NCI-H524 treated with DMSO at 0.1 percent for 48 hours (cell line): ENCODE measurements around the gene FAM210A.
"Not testable (repeated sequence)": the region's sequence is repeated elsewhere in the genome, so short reads cannot be mapped to it uniquely, and the experiment has no call there.

Source experiments
- DNase-seq: peaks from one replicate; lab custom pipeline; 2025; lab: John Stamatoyannopoulos, UW

Gene FAM210A

DNA sequence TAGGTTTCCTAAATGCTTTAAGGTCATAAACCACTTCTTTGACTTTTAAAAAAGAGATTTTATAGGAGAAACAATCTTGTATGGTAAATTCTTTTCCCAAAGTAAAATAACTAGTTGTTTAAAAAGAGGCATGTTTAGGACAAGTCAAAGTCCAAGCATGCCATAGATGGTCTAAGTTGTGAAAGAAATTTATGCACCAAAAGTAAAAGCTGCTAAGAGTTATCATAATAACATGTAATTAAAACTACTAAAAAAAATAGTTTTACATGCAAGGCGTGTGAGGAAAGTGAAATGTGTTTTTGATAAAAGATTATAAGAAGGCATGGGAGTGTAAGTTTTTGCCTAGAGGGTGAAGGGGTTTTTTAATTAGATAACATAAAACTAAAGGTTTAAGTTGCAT is 22.5 kb downstream of the FAM210A start:
- no peak for DNase-seq

DNA sequence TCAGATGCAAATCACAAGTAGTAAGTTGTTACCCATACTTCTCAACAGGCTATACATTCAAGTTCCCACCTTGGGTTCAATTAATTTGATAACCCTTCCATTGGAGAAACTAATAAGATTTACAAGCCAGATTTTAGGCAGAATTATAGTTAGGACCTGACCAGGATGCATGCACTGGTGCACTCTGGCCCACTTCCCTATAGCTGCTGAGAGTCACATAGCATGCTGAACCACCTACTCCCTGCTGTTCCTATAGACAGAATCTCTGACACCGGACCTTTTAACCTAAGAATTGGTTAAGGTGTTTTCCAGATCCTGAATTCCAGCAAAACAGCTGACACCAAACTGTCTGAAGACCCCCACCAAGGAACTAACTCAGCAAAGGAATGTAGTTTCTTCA is 26.2 kb downstream of the FAM210A start:
- DNase-seq: no peak

DNA sequence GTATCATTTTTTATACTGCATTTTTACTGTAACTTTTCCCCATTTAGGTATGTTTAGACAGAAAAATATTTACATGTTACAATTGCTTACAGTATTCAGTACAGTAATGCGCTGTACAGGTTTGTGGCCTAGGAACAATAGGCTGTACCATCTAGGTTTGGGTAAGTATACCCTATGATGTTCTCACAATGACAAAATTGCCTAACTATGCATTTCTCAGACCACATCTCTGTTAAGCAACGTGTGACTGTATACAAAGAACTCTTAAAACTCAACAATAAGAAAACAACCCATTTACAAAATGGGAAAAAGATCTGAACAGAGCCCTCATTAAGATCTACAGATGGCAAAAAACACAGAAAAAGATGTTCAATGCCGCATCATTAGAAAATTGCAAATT is 29.4 kb downstream of the FAM210A start:
- DNase-seq: no peak

DNA sequence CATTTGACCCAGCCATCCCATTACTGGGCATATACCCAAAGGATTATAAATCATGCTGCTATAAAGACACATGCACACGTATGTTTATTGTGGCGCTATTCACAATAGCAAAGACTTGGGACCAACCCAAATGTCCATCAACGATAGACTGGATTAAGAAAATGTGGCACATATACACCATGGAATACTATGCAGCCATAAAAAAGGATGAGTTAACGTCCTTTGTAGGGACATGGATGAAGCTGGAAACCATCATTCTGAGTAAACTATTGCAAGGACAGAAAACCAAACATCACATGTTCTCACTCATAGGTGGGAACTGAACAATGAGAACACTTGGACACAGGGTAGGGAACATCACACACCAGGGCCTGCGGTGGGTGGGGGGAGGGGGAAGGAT is 31.0 kb downstream of the FAM210A start:
- not testable (repeated sequence) for DNase-seq

DNA sequence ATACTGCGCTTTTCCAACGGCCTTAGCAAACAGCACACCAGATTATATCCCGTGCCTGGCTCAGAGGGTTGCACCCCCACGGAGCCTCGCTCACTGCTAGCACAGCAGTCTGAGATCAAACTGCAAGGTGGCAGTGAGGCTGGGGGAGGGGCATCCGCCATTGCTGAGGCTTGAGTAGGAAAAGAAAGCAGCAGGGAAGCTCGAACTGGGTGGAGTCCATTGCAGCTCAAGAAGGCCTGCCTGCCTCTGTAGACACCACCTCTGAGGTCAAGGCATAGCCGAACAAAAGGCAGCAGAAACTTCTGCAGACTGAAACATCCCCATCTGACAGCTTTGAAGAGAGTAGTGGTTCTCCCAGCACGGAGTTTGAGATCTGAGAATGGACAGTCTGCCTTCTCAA is 36.3 kb downstream of the FAM210A start:
- DNase-seq: not testable (repeated sequence)

DNA sequence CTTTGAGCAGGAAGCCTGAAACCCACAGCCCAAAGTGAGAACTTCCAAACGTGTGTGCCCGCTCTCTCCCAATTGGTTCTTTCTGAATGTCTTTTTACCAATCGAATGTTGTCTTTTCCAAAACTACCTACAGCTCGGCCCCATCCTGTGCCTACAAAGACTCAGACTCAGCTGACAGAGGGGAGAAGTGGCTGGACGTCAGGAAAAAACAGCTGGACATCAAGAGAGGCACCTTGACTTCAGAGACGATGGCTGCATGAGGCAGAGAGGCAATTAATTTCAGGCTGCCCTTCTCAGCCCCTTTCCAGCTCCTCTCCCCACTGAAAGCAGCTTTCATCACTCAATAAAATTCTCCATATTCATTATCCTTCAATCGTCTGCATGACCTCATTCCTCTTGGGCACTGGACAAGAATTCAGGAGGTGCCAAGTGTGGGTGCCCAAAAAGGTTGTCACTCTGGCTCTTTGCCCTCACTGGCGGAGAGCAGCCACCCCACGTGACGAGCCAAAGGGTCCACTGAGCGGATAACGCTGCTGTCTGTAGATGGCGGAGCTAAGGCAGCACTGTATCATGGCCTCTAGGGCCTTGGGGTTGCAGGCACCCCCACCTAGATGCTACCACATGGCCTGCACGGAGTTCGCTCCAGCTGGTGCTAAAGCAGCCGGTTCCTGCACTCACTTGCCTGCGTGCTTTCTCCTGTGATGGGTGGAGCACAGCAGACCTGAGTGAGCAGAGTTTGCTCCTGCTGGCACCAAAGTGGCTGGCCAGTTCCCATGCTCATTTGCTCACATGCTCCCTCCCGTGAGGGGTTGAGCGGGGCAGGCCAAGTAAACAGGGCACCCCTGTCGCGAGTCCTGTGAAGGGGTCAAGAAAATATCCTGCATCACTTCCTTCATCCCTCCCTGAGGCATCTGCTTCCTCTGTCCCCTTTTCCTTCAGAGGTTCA is 37.9 kb downstream of the FAM210A start:
- DNase-seq: no peak

DNA sequence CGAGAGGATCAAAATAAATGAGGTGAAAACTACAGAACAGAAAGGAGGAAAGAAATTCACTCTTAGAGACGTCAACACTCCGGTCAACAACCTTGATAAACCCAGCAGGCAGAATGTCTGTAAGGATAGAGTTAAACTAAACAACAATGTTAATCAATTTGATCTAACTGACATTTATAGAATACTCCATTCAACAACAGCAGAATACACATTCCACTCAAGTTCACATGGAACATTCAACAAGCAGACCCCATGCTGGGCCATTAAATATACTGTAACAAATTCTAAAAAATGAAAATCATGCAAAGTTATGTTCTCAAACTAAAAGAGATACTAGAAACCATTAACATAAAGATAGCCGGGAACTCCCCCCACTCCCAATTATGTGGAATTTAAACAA is 41.8 kb downstream of the FAM210A start:
- DNase-seq: no peak

DNA sequence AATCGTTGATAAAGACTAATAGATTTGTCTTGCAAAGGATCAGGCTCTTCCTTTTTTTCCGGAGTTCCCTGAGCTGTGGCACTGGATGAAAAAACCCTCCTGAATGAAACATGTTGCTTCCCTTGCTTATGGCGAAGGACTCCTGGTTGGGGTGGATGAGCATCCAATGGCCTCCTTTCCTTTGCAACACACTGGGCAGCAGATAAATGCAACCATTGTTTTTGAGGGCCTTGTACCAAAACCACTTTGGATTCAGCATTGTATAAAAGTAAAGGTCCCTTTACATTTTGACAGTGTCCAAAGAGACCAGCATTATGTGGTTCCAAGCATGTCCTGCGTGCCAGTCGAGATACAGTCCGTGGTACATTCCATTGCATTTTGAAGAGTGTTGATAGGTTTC is 44.7 kb downstream of the FAM210A start:
- DNase-seq: no peak

DNA sequence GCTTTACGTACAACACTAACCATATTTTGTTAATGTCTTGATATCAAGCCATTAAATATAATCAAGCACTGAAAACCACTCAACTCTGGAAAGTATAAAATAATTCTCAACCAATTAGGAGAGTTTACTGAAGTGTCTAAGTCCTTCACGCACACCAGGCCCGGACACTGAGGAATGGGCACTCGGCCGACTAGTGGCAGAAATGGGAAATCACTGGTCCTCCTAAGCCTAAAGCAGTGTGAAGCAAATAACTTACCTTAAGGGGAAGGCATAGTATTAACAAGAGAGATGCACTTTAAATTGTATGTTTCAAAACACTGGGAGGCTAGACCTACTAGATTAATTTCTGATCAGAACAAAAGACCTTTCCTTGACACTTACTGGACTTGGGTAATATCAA is 45.7 kb downstream of the FAM210A start:
- DNase-seq: no peak

DNA sequence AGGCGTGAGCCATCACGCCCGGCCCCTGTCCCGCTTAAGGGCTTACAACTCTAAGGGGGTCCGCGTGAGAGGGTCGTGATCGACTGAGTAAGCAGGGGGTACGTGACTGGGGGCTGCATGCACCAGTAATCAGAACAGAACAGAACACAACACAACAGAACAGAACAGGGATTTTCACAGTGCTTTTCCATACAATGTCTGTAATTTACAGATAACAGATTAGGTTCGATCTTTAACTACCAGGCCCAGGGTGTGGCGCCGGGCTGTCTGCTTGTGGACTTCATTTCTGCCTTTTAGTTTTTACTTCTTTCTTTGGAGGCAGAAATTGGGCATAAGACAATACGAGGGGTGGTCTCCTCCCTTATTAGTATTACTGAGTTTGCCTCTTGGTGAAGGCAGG is 49.0 kb downstream of the FAM210A start:
- not testable (repeated sequence) for DNase-seq

DNA sequence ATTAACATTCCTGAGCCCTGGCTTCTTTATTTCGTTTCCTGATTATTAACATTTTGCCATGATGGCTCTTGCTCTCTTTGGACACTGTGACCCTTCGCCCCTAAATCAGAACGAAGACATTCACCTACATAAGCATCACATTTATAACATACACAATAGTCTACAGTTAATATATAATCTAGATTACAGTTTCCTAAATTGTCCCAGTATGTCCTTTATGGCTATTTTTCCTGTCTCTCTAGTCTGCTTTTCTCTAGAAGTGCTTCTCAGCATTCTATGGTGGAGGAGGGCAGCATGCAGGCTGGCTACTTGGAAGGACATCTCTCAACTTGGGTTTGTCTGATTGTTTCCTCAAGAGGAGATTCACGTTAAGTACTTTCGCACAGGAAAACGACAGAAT is 49.9 kb downstream of the FAM210A start:
- DNase-seq: no peak

DNA sequence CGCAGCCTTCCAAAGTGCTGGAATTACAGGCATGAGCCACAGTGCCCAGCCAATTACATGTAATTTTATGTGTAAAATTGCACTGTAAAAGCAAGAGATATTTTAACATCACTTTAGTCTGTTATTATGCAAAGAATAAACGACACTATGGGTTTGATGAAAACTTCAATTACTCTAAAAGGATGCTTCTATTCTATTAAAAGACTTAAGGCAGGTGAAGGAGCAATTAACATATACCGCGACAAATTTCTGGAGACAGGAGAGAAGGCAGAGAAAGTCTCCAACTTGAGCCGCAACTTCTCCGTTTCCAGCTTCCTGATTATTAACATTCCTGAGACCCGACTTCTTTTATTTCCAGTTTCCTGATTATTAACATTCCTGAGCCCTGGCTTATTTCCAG is 53.7 kb downstream of the FAM210A start:
- DNase-seq: no peak

DNA sequence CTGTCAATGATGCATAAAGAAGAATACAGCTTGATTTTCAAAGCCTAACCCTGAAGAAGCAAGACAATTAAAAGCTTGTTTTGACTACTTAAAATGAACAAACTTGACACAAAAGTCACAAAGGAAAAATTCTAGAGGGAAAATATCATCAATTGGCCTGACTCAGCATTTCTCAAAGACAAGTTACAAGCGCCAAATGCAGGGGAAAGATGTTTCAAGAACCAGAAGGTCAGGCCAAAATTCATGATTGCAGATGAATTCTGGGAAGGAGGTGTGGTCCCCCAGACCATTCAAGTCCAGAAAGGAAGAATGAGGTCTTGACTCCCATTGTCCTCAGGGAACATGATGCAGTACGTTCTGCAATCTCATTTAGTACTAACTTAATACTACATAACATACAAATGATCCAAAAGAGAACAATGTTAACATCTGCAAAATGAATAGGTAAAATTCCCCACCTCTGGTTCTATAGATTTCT is 64.5 kb downstream of the FAM210A start:
- DNase-seq: no peak

DNA sequence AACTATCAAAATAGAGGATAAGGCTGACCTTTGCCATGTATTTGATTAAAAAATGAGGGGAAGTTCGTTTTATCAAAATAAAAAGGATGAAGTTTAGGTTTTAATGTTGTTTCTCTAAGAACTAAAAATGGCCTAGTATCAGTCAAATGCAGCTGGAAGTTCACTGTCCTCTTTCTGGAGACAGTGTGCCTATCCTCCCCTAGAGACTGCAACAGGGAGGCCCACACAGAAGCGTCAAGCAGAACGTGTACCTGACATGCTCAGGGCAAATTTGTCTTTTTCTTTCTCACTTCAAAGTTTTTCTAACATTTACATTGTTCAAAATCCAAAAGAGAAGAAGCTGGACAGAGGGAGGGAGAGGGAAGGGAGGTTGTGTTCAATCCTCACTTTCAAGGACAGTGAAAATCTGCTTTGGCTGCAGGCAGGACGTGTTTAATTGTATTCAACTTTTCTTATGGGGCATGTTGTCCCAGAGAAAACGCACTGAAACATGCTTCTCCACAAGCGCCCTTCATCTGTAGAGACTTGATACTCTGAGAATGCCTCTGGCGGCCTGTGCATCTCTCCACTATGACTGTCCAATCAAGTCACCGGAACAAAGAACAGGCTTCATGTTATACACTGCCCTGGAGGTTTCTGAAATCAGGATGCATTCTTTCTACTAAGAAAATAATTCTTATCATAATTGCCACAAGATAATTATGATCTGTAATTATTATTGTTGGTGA is 65.1 kb downstream of the FAM210A start:
- no peak for DNase-seq

DNA sequence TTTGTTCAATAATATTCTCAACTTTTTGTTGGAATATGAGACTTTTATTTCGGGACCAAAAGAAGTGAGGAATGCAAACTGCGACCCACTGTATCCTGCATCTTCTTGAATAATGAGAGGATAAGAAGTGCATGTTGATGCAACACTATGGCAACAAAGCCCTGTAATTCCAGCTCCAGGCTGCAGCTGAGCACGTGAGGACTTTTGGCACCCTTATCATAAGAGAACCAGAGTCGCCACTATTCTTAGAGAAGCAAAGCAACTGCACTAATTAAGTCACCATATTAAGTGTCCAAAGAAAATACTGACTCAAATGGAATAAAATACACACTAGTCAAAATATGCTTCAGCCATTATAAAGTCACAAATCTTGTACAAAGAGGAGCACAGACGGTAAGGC is 65.8 kb downstream of the FAM210A start:
- no peak for DNase-seq

DNA sequence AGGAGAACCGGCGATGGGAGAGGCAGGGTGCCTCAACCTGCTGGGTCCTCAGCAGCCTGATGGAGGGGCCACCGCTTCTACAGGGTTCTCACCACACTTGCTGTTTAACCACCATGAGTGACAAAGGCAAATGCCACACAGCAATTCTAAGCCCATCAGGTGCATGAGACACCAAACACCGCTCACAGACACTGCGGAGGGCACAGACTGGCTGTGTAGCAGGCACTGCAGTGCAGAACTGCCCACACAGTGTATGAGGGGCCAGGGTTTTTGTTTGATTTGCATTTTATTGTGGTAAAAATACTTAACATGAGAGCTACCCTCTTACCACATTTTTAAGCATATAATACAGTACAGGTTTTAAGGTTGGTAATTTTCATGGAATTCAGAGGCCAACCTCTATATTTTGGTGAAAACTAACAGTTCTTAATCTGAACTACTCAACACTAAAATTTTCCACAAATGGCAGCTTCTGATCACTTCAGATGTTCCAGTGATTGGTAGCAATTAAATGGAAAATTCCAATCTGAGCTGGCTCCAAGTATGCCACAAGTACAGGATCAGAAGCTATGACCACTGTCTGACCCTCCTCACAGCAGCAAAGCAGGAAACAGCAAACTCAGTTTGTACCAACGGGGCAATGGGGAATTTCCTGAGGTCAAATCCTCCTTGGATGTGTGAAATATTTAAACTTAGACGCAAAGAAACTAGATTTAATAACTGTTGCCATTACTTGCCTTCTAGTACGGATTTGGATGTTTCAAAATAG is 67.7 kb downstream of the FAM210A start:
- no peak for DNase-seq

DNA sequence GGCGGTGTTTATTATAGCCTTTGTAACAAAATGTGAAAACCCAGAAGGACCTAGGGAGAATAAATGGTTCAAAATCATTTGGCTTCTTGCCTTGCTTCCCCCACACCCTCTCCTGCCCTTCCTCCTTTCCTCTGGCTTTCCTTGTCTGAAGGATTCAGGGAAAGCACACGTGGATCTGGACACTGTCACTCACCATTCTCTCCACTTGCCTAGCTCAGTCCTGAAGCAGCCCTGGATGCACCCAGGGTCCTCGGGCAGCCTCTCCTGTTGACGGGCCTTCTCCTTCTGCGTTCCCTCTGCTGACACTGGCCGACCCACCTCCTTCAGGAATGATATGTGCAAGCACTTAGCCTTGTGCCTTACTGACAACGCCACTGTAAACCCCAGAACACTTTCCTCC is 68.4 kb downstream of the FAM210A start:
- no peak for DNase-seq

DNA sequence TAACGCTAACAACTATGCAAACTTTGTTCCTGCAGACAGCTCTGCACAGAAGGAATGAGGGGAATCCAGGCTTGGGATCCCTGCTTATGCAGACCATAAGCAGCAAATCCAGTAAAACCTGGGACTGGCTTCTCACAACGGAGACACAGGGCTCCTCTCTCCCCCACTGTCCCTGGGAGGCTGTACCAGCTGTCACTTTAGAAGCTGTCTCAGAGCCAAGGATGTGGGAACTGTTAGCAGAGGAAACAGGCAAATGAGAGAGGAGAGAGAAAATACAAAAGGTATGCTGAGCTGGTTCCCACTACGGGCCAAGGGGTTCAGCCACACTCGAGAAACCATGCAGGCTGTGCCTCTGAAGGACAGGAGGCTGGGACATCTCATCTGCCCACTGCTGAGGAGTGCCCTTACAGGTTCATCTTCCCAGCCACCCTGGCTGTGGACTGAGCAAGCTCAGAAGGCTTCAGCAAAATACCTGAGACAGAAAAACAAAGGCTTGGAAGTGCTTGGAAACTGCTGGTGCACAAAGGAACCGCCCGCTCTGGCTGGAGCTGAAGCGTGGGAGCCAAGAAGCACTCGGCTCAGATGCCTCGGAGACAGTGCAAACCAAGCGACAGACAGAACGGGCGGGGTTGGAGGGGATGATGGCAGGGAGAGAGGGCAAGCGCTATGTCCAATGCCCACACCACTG is 72.5 kb downstream of the FAM210A start:
- DNase-seq: no peak

DNA sequence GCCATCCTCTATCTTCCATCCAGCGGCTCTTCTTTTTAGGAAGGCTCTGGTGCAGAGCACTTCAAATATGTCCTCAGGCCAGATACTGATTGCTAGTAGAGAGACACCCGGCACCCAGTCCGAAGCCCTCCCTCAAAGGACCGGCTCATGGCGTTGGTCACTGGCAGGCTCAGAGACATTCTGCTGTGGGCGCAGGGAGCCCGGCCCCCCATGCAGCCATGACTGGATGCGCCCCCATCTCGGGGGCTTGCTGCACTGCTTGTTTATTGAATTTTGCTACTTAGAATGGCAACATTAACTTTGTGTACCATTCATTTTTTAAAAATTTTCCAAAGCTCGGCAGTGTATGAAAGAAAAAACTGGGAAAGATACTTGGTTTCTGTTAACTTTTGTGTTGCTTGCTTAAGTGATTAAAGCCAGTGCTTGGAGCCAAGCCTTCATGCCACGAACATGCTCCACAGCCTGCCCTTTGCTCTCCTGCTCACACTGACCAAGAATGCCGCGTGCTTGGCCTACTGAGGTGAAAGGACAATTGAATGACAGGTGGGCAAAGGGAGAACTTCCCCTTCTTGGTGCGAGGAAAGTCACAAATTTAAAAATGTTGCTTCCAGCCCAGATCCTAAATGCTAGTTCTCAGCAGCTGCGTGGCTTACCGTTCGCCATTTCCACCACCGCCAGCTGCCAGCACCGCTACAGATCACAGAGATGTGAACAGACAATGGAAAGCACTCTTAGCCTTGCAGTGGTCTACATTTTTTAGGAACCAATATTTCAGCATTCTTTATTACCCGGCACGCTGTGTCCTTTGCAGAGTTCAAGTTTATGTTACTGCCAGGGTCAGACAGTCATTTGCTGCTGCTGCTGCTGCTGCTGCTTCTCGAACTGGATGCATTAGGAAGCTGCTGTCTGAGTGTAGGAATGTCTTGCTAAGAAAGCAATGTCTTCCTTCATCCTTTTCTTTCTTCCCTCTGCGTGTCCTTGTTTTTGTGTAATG is 76.7 kb downstream of the FAM210A start:
- no peak for DNase-seq

DNA sequence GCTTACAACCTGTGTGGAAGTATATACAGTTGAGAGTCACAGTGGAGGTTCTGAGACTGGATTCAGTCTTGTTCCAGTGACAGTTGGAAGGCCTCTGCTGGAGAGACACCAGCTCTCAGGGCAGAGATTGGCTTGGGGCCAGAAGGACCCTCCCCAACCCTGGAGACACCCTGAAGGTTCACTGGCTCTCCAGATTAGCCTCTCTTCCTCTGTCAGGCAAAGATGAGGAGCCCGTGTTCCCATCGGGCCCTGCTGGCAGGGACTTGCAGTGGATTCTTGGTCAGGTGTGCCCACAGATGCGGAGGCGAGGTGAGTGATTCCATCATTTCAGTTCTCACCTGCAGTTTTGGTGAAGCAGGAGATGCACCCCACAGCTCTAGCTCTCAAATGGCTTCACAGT is 78.6 kb downstream of the FAM210A start:
- no peak for DNase-seq

DNA sequence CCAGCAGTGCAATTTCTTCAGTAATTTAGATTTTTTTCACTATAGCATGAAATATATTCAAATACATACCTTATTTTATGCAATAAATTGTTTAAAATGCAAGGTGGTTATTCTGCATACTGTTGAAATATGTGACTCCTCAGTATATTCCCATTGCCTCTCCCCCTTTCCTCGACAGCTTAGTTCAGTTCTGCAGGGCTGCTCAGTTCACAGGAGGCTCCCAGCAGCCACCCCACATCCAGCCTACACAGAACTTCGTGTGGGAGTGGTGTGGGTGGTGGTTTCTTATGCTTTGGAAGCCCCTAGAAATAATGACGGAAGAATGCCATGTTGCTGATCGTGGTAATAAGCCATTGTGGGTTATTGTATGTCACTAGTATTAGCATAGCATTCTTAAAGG is 79.7 kb downstream of the FAM210A start:
- DNase-seq: no peak
